GM06990 (cell line): Measurements from ENCODE around the gene MT1M.

ENCODE experiments used
- DNase-seq: peaks from one replicate; pipeline ENCODE4 v3.0.0-alpha.2; 2011; ENCODE audit not compliant: insufficient read length; ENCODE audit errors: extremely low read depth
- H3K27me3 ChIP-seq: replicated peaks from 2 replicates; pipeline ENCODE4 v1.6.0; 2011; ENCODE audit warnings: low read length; ENCODE audit not compliant: control insufficient read depth, insufficient read depth
- H3K36me3 ChIP-seq: 2 replicates; pipeline ENCODE4 v1.5.1; 2011; ENCODE audit warnings: low read length; ENCODE audit not compliant: control insufficient read depth, insufficient read depth
- H3K4me3 ChIP-seq: replicated peaks from 2 replicates; pipeline ENCODE4 v1.5.1; 2011; ENCODE audit warnings: low read depth, mild to moderate bottlenecking, control low read depth, low read length
- CTCF ChIP-seq: IDR thresholded peaks from 2 replicates; pipeline ENCODE4 v1.5.1; 2011; ENCODE audit warnings: low read length, control low read depth, mild to moderate bottlenecking, inconsistent platforms; ENCODE audit not compliant: insufficient read depth, poor library complexity, severe bottlenecking

The MT1M gene

GRCh38 chr16:56647641-56648431 is 15.4 kb downstream of the MT1M start:
- H3K27me3 ChIP-seq = peaks cover 9% of the 10 kb centered on the region
- H3K36me3 ChIP-seq = no peaks in the 10 kb centered on the region
- no peak for DNase-seq
- TF ChIP-seq CTCF = no peak
- no peak overlapping the region for H3K4me3 ChIP-seq

GRCh38 chr16:56649271-56649670 is 16.8 kb downstream of the MT1M start:
- peaks cover 8% of the 10 kb centered on the region for H3K27me3 ChIP-seq
- TF ChIP-seq CTCF = no peak

GRCh38 chr16:56649820-56650219 is 17.4 kb downstream of the MT1M start:
- DNase-seq = no peak
- Histone ChIP-seq H3K4me3 (no peak overlapping the region), H3K36me3 (no peaks in the 10 kb centered on the region), H3K27me3 (peaks cover 5% of the 10 kb centered on the region)
- no peak for TF ChIP-seq CTCF

More at GRCh38 chr16:56649271-56649670, 16.8 kb downstream of the MT1M start:
- Histone ChIP-seq H3K4me3 (no peak overlapping the region), H3K36me3 (no peaks in the 10 kb centered on the region)
- DNase-seq = no peak

GRCh38 chr16:56651586-56651985 is 19.1 kb downstream of the MT1M start, which contains the start of gene MT1B:
Gene MT1B, plus strand, starts transcription at chr16:56651886. Its CDS starts 68 bp downstream, at chr16:56651954.
- H3K4me3 ChIP-seq = no peak within 1 kb of the TSS
- DNase-seq = no peak
- H3K27me3 ChIP-seq = peaks cover 5% of the 10 kb centered on the region
- TF ChIP-seq CTCF = no peak
- no peaks in the 10 kb centered on the region for H3K36me3 ChIP-seq

GRCh38 chr16:56652600-56652999 is 20.1 kb downstream of the MT1M start:
- DNase-seq = no peak
- TF ChIP-seq CTCF = no peak
- Histone ChIP-seq H3K27me3 (peaks cover 3% of the 10 kb centered on the region), H3K4me3 (no peak overlapping the region), H3K36me3 (no peaks in the 10 kb centered on the region)
